ENCODE measurements around the gene SGPP2. TPM values are rescaled to one million over a fixed set of nuclear protein-coding genes. Genes with fewer than 3 reads are reported as not detected.

Gene SGPP2
- total and polyA plus RNA-seq, 2 donors (not counting 3 experiments of a cell fraction or from before 2014, with no cell fraction given), result not detected

GRCh38 chr2:222456479-222457077, 32.2 kb downstream of the SGPP2 start:
- CTCF ChIA-PET, result interaction anchor here (1.1 to 1.5 kb wide), 3 partner anchors 12 to 106 kb away, joined by 3 to 6 read pairs (median 3); no protein-coding TSS in a partner anchor
- no peak overlapping the region for H3K9ac ChIP-seq (replicated peaks; ENCODE audit: extremely low read depth, insufficient read depth, low read length)
- TF ChIP-seq EZH2 (IDR thresholded peaks at IDR 0.05; ENCODE audit: borderline replicate concordance, low read depth, low read length, severe bottlenecking) (no peak), JUN (IDR thresholded peaks at IDR 0.05; ENCODE audit: borderline replicate concordance, insufficient read depth, insufficient read length, low read depth) (no peak), MYC (IDR thresholded peaks at IDR 0.05; ENCODE audit: low read depth, low read length) (no peak)
- BruUV-seq (replicated peaks), result no TSS peak
- no peak overlapping the region for H2AFZ ChIP-seq (ENCODE audit: low read depth, low read length)
- H3K9me3 ChIP-seq (replicated peaks; ENCODE audit: control insufficient read depth, insufficient read depth, low read length), result no peaks in the 10 kb centered on the region
- no peak overlapping the region for H3K27ac ChIP-seq (ENCODE audit: insufficient read depth, low read depth, low read length)
- no peaks in the 10 kb centered on the region for H3K79me2 ChIP-seq (ENCODE audit: control insufficient read depth, insufficient read depth, low read length)
- no peaks in the 10 kb centered on the region for H3K4me1 ChIP-seq (ENCODE audit: control insufficient read depth, extremely low read depth, insufficient read depth, low read length)
- H3K4me3 ChIP-seq (replicated peaks in 1 of 3; ENCODE audit: insufficient read depth in 1 of 3, low read depth in 1 of 3, low read length in 3 of 3), result no peak overlapping the region
- H3K9me1 ChIP-seq (replicated peaks; ENCODE audit: control insufficient read depth, extremely low read depth, insufficient read depth, low read length), result no peaks in the 10 kb centered on the region
- H4K20me1 ChIP-seq (replicated peaks; ENCODE audit: control insufficient read depth, extremely low read depth, insufficient read depth, low read length), result no peaks in the 10 kb centered on the region
- no peaks in the 10 kb centered on the region for H3K27me3 ChIP-seq (ENCODE audit: control insufficient read depth in 2 of 2, insufficient read depth in 2 of 2, low read length in 2 of 2)
- DNase-seq (ENCODE audit: low read depth, low spot score) (no peak), FAIRE-seq (no peak)
- H3K4me2 ChIP-seq (ENCODE audit: insufficient read depth, low read length), result no peak overlapping the region
- POLR2A ChIA-PET, result no interaction called here
- intact Hi-C loops (cut with micrococcal nuclease) (no loop called here), dilution Hi-C loops (cut with MboI; ENCODE audit: extremely low pct_ligation_motif_present, low sequenced_read_pairs) (no loop called here)
- no peaks in the 10 kb centered on the region for H3K36me3 ChIP-seq (ENCODE audit: control insufficient read depth in 2 of 2, extremely low read depth in 1 of 2, insufficient read depth in 2 of 2, low read length in 2 of 2)

DNA sequence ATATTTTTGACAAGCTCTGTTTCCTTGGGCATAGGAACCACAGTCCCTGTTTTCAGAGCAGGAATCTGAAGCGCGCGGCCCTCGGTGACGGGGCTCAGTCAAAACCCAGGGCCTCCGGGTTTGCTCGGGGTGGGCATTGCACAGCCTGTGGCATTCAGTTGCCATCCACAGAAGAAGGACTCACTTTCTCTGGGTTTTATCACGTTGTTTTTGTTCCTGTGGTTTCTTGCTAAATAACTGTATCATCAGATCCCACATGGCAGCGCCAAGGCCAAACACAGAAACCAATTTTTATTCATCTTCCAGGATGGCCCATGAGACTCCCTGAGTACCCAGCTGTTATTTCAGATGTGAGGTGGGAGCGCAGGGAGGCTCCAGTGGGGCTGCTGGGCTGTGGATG, 35.6 kb downstream of the SGPP2 start:
- CTCF ChIA-PET, result no interaction called here
- H3K27me3 ChIP-seq (ENCODE audit: control insufficient read depth in 2 of 2, insufficient read depth in 2 of 2, low read length in 2 of 2), result no peaks in the 10 kb centered on the region
- DNase-seq (ENCODE audit: low read depth, low spot score) (no peak), FAIRE-seq (no peak)
- H3K27ac ChIP-seq (ENCODE audit: insufficient read depth, low read depth, low read length), result no peak overlapping the region
- H3K4me1 ChIP-seq (ENCODE audit: control insufficient read depth, extremely low read depth, insufficient read depth, low read length), result no peaks in the 10 kb centered on the region
- POLR2A ChIA-PET, result no interaction called here
- no peaks in the 10 kb centered on the region for H3K36me3 ChIP-seq (ENCODE audit: control insufficient read depth in 2 of 2, extremely low read depth in 1 of 2, insufficient read depth in 2 of 2, low read length in 2 of 2)
- no peaks in the 10 kb centered on the region for H3K79me2 ChIP-seq (ENCODE audit: control insufficient read depth, insufficient read depth, low read length)
- TF ChIP-seq MYC (IDR thresholded peaks at IDR 0.05; ENCODE audit: low read depth, low read length), result no peak
- no peak for TF ChIP-seq POLR2AphosphoS5 (IDR thresholded peaks at IDR 0.05; ENCODE audit: insufficient read depth, low read depth, low read length)
- TF ChIP-seq, protein P1, sequence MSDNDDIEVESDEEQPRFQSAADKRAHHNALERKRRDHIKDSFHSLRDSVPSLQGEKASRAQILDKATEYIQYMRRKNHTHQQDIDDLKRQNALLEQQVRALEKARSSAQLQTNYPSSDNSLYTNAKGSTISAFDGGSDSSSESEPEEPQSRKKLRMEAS (IDR thresholded peaks at IDR 0.05; ENCODE audit: insufficient read depth, insufficient read length), result no peak
- no peak for TF ChIP-seq EZH2 (IDR thresholded peaks at IDR 0.05; ENCODE audit: borderline replicate concordance, low read depth, low read length, severe bottlenecking)
- TF ChIP-seq GATA2 (IDR thresholded peaks at IDR 0.05; ENCODE audit: insufficient read depth, insufficient read length, low read depth, low read length), result no peak
- no peak for TF ChIP-seq POLR2A (IDR thresholded peaks at IDR 0.05; ENCODE audit: low read depth, low read length)
- no peak for TF ChIP-seq JUN (IDR thresholded peaks at IDR 0.05; ENCODE audit: borderline replicate concordance, insufficient read depth, insufficient read length, low read depth)
- TF ChIP-seq FOS (IDR thresholded peaks at IDR 0.05; ENCODE audit: borderline replicate concordance, insufficient read depth, low read length), result no peak
- TF ChIP-seq CTCF (IDR thresholded peaks at IDR 0.05; ENCODE audit: extremely low read depth in 1 of 2, insufficient read depth in 1 of 2, low read depth in 1 of 2, low read length in 2 of 2), result no peak
- no peak overlapping the region for H2AFZ ChIP-seq (ENCODE audit: low read depth, low read length)
- H4K20me1 ChIP-seq (replicated peaks; ENCODE audit: control insufficient read depth, extremely low read depth, insufficient read depth, low read length), result no peaks in the 10 kb centered on the region
- H3K9me1 ChIP-seq (replicated peaks; ENCODE audit: control insufficient read depth, extremely low read depth, insufficient read depth, low read length), result no peaks in the 10 kb centered on the region
- no peak overlapping the region for H3K4me3 ChIP-seq (replicated peaks in 1 of 3; ENCODE audit: insufficient read depth in 1 of 3, low read depth in 1 of 3, low read length in 3 of 3)
- H3K4me2 ChIP-seq (ENCODE audit: insufficient read depth, low read length), result no peak overlapping the region
- no TSS peak for BruUV-seq (replicated peaks)
- intact Hi-C loops (cut with micrococcal nuclease), result no loop called here
- no peaks in the 10 kb centered on the region for H3K9me3 ChIP-seq (replicated peaks; ENCODE audit: control insufficient read depth, insufficient read depth, low read length)
- no peak overlapping the region for H3K9ac ChIP-seq (replicated peaks; ENCODE audit: extremely low read depth, insufficient read depth, low read length)
- dilution Hi-C loops (cut with MboI; ENCODE audit: extremely low pct_ligation_motif_present, low sequenced_read_pairs), result no loop called here
